HL-60 (cell line): ENCODE results near the gene CAMK1D.

ENCODE experiments used
- DNase-seq, 2 experiments: peaks; one replicate each; pipeline ENCODE4 v3.0.0-alpha.2; 2010 to 2020; ENCODE audit warnings: low read depth in 1 of 2, low spot score in 1 of 2
- H3K27ac ChIP-seq: fragments of 250-450 bp; sonication (Bioruptor Pico); replicated peaks from 2 replicates; pipeline ENCODE4 v1.5.1; 2020; ENCODE audit warnings: mild to moderate bottlenecking, moderate library complexity
- H3K27me3 ChIP-seq: fragments of 250-450 bp; sonication (Bioruptor Pico); 2 replicates; pipeline ENCODE4 v1.5.1; 2021; ENCODE audit warnings: mild to moderate bottlenecking, moderate library complexity; ENCODE audit not compliant: insufficient read depth, poor library complexity, severe bottlenecking
- H3K4me3 ChIP-seq: replicated peaks from 2 replicates; pipeline ENCODE4 v1.5.1; 2011; ENCODE audit warnings: mild to moderate bottlenecking, control low read depth, low read length; ENCODE audit not compliant: insufficient read depth
- GABPA ChIP-seq: IDR thresholded peaks from 2 replicates; pipeline ENCODE4 v1.6.1; 2012; ENCODE audit warnings: low read depth
- POLR2AphosphoS5 ChIP-seq: IDR thresholded peaks from 2 replicates; pipeline ENCODE4 v1.6.1; 2012; ENCODE audit warnings: low read depth
- SPI1 ChIP-seq: IDR thresholded peaks from 2 replicates; pipeline ENCODE4 v1.6.1; 2012; ENCODE audit warnings: low read depth, mild to moderate bottlenecking, borderline replicate concordance
- TF ChIP-seq, protein P1 (sequence below): IDR thresholded peaks from 2 replicates; pipeline ENCODE4 v1.6.1; 2012; ENCODE audit warnings: low read depth; ENCODE audit not compliant: insufficient replicate concordance
- TF ChIP-seq, protein P2 (sequence below): IDR thresholded peaks from one replicate; pipeline ENCODE4 v1.5.1; 2011; ENCODE audit warnings: low read length, control low read depth, inconsistent platforms; ENCODE audit not compliant: insufficient read depth

The CAMK1D gene

DNA sequence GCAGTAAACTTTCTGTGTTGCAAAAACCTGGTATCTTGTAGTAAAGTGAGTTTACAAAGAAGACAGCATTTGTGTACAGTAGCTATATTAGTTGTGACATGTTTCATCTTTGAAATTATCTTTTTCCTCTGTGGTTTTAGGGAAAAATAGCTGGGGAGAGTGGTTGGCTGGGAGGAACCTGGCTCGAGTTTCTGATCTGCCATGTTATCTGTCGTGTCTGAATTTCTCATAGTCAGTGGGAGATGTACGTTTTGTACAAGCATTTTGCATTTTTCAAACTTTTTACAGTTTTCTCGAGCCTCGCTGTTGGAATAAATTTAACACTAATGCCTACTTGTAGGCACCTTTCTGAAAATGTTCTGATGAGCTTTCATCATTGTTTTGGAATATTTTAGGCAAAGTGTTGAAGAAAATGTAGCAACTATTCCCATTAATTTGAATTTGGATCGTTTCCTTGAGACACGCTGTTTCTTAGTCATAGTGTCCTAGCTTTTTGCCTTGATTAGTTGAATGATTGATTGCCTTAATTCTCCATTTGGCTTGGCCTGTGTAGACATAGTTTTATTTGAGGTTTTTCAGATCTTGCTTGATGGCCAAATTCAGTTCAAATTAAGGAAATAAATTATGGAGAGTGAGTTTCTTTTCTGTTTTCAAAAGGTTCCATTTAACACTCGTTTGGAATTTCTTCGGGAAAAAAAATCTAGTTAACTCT, 65.1 kb downstream of the CAMK1D start:
- H3K27me3 ChIP-seq = no peaks in the 10 kb centered on the region
- H3K27ac ChIP-seq = no peak overlapping the region
- DNase-seq = no peak
- TF ChIP-seq SPI1 (no peak), POLR2AphosphoS5 (no peak), GABPA (no peak)
- TF ChIP-seq, protein P1, sequence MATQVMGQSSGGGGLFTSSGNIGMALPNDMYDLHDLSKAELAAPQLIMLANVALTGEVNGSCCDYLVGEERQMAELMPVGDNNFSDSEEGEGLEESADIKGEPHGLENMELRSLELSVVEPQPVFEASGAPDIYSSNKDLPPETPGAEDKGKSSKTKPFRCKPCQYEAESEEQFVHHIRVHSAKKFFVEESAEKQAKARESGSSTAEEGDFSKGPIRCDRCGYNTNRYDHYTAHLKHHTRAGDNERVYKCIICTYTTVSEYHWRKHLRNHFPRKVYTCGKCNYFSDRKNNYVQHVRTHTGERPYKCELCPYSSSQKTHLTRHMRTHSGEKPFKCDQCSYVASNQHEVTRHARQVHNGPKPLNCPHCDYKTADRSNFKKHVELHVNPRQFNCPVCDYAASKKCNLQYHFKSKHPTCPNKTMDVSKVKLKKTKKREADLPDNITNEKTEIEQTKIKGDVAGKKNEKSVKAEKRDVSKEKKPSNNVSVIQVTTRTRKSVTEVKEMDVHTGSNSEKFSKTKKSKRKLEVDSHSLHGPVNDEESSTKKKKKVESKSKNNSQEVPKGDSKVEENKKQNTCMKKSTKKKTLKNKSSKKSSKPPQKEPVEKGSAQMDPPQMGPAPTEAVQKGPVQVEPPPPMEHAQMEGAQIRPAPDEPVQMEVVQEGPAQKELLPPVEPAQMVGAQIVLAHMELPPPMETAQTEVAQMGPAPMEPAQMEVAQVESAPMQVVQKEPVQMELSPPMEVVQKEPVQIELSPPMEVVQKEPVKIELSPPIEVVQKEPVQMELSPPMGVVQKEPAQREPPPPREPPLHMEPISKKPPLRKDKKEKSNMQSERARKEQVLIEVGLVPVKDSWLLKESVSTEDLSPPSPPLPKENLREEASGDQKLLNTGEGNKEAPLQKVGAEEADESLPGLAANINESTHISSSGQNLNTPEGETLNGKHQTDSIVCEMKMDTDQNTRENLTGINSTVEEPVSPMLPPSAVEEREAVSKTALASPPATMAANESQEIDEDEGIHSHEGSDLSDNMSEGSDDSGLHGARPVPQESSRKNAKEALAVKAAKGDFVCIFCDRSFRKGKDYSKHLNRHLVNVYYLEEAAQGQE = no peak
- TF ChIP-seq, protein P2, sequence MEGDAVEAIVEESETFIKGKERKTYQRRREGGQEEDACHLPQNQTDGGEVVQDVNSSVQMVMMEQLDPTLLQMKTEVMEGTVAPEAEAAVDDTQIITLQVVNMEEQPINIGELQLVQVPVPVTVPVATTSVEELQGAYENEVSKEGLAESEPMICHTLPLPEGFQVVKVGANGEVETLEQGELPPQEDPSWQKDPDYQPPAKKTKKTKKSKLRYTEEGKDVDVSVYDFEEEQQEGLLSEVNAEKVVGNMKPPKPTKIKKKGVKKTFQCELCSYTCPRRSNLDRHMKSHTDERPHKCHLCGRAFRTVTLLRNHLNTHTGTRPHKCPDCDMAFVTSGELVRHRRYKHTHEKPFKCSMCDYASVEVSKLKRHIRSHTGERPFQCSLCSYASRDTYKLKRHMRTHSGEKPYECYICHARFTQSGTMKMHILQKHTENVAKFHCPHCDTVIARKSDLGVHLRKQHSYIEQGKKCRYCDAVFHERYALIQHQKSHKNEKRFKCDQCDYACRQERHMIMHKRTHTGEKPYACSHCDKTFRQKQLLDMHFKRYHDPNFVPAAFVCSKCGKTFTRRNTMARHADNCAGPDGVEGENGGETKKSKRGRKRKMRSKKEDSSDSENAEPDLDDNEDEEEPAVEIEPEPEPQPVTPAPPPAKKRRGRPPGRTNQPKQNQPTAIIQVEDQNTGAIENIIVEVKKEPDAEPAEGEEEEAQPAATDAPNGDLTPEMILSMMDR = no peak
- H3K4me3 ChIP-seq = no peak overlapping the region

- Histone ChIP-seq H3K4me3 (no peak overlapping the region), H3K27ac (no peak overlapping the region), H3K27me3 (no peaks in the 10 kb centered on the region)
- TF ChIP-seq, protein P1 = no peak
- TF ChIP-seq, protein P2 = no peak
- TF ChIP-seq SPI1 (no peak), GABPA (no peak), POLR2AphosphoS5 (no peak)
- DNase-seq = no peak
Observed at GRCh38 chr10:12416344-12417050, 67.2 kb downstream of the CAMK1D start.

GRCh38 chr10:12417331-12417730, 68.0 kb downstream of the CAMK1D start:
- DNase-seq = no peak
- TF ChIP-seq SPI1 (no peak), POLR2AphosphoS5 (no peak), GABPA (no peak)
- TF ChIP-seq, protein P1 = no peak
- TF ChIP-seq, protein P2 = no peak
- Histone ChIP-seq H3K4me3 (no peak overlapping the region), H3K27me3 (no peaks in the 10 kb centered on the region), H3K27ac (no peak overlapping the region)
